Mesendoderm (in vitro differentiated cells): Measurements from ENCODE around the gene COA5.

Experiments used
- DNase-seq: peaks from one replicate; pipeline ENCODE4 v3.0.0; 2013
- H2AK5ac ChIP-seq: 2 replicates; pipeline ENCODE4 v1.6.1; 2013; ENCODE audit warnings: low read length, inconsistent platforms
- H2BK120ac ChIP-seq: 2 replicates; pipeline ENCODE4 v1.6.1; 2013; ENCODE audit warnings: low read depth, mild to moderate bottlenecking, low read length, moderate library complexity, mixed read lengths
- H2BK15ac ChIP-seq: replicated peaks from 2 replicates; pipeline ENCODE4 v1.6.1; 2013; ENCODE audit warnings: low read depth, mild to moderate bottlenecking, moderate library complexity
- H2BK5ac ChIP-seq: 2 replicates; pipeline ENCODE4 v1.6.1; 2013; ENCODE audit warnings: low read length, inconsistent platforms
- H3K18ac ChIP-seq: 2 replicates; pipeline ENCODE4 v1.6.1; 2013; ENCODE audit warnings: mild to moderate bottlenecking, low read length, mixed read lengths
- H3K23ac ChIP-seq: one replicate; pipeline ENCODE4 v1.6.1; 2013; ENCODE audit warnings: low read length
- H3K27ac ChIP-seq: 2 replicates; pipeline ENCODE4 v1.5.1; 2013; ENCODE audit warnings: low read depth, mild to moderate bottlenecking, inconsistent platforms, low read length, moderate library complexity
- H3K27me3 ChIP-seq: 2 replicates; pipeline ENCODE4 v1.6.1; 2013; ENCODE audit warnings: low read length, control low read depth, mild to moderate bottlenecking, inconsistent platforms; ENCODE audit not compliant: insufficient read depth, poor library complexity
- H3K36me3 ChIP-seq: 2 replicates; pipeline ENCODE4 v1.6.1; 2013; ENCODE audit warnings: low read length, inconsistent platforms; ENCODE audit not compliant: control insufficient read depth, insufficient read depth
- H3K4ac ChIP-seq: one replicate; pipeline ENCODE4 v1.6.1; 2013; ENCODE audit warnings: low read depth, mild to moderate bottlenecking, low read length, moderate library complexity
- H3K4me1 ChIP-seq: 2 replicates; pipeline ENCODE4 v1.6.1; 2013; ENCODE audit warnings: low read depth, low read length, inconsistent platforms; ENCODE audit not compliant: control insufficient read depth
- H3K4me2 ChIP-seq: 2 replicates; pipeline ENCODE4 v1.6.1; 2013; ENCODE audit warnings: low read length
- H3K4me3 ChIP-seq: 2 replicates; pipeline ENCODE4 v1.5.1; 2013; ENCODE audit warnings: mild to moderate bottlenecking, low read length
- H3K56ac ChIP-seq: one replicate; pipeline ENCODE4 v1.6.1; 2013; ENCODE audit warnings: low read length
- H3K79me1 ChIP-seq: 2 replicates; pipeline ENCODE4 v1.6.1; 2013; ENCODE audit warnings: low read length, inconsistent platforms
- H3K79me2 ChIP-seq: 2 replicates; pipeline ENCODE4 v1.6.1; 2013; ENCODE audit warnings: mild to moderate bottlenecking, low read length; ENCODE audit not compliant: control insufficient read depth, insufficient read depth
- H3K9ac ChIP-seq: 2 replicates; pipeline ENCODE4 v1.6.1; 2013; ENCODE audit warnings: low read length, inconsistent platforms
- H4K5ac ChIP-seq: one replicate; pipeline ENCODE4 v1.6.1; 2013; ENCODE audit warnings: low read length
- H4K8ac ChIP-seq: one replicate; pipeline ENCODE4 v1.6.1; 2013; ENCODE audit warnings: low read depth, mild to moderate bottlenecking, control low read depth, low read length, moderate library complexity
- WGBS: extraction: QIAGEN DNeasy Blood & Tissue Kit; methylation state at CpG from one replicate; pipeline ENCODE4 v1.1.7; 2013; ENCODE audit warnings: low lambda C conversion rate, missing lambda C conversion rate; ENCODE audit not compliant: insufficient coverage; ENCODE audit errors: extremely low coverage; 5-methylcytosine and 5-hydroxymethylcytosine counted together

The COA5 gene

DNA sequence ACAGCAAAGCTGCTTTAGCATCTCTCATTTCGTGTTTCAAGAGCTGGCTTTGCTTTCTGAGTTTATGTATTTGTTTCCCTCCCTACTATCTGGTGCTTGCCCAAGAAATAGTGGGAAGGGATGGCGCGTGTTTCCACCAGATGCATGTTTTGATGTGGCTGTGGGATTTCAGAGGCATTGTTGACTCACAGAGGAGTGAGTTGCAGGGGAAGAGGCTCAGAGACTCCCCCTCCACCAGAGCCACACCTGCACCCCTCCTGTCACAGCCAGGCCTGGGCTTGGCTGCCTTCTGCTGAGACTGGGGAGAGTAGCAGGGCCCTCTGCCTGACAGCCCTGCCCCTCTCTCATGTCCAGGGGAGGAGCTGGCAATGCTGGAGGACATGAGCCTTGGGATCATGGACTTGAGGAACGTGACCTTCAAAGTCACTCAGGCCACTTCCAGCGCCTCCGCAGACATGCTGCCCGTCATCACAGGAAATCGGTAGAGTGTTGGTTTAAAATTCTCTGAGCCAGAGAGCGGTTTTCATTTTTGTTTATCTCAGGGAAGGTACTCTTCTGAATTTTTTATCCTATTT, 42.9 kb downstream of the COA5 start:
- Histone ChIP-seq H3K27me3 (no peaks in the 10 kb centered on the region), H4K8ac (no peak overlapping the region), H3K27ac (no peak overlapping the region), H3K18ac (no peak overlapping the region), H3K4me3 (no peak overlapping the region), H2BK5ac (no peak overlapping the region), H4K5ac (no peak overlapping the region), H3K36me3 (peaks cover 15% of the 10 kb centered on the region), H3K79me1 (no peaks in the 10 kb centered on the region), H3K56ac (no peak overlapping the region), H2AK5ac (no peak overlapping the region), H3K9ac (no peak overlapping the region), H2BK120ac (no peak overlapping the region), H3K79me2 (no peaks in the 10 kb centered on the region), H3K23ac (no peak overlapping the region), H3K4me2 (no peak overlapping the region), H3K4ac (no peak overlapping the region), H2BK15ac (no peak overlapping the region), H3K4me1 (no peaks in the 10 kb centered on the region)
- DNase-seq = no peak
- no CpG with 5 or more reads among the region's 9 CpGs for WGBS

DNA sequence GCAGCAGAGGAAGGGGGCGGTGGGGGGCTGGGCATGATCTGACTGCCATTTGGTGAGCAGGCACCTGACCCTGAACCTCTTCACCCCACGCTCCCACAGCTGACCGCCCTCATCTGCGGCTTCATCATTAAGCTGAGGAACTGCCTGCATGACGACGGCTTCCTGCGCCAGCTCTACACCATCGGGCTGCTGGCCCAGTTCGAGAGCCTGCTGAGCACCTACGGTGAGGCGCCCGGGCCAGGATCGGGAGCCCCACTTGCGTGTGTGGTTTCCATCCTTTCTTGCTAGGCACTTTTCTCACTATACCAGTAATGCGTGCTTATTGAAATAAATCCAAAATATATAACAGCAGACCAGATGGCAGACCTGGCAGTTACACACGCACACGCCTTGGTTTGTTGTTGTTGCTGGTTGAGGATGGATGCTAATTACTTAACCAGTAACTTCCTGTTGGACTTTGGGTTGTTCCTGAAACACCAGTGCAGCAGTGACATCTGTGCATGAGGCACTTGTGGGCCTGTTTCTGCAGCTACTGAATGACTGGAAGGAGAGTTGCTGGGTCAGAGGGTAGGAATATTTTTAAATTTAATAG, 43.7 kb downstream of the COA5 start:
- Histone ChIP-seq H3K18ac (no peak overlapping the region), H3K79me2 (no peaks in the 10 kb centered on the region), H2BK120ac (no peak overlapping the region), H3K79me1 (no peaks in the 10 kb centered on the region), H3K27ac (no peak overlapping the region), H2AK5ac (no peak overlapping the region), H3K9ac (no peak overlapping the region), H2BK15ac (no peak overlapping the region), H3K56ac (no peak overlapping the region), H2BK5ac (no peak overlapping the region), H3K4me2 (no peak overlapping the region), H4K8ac (no peak overlapping the region), H3K4me1 (no peaks in the 10 kb centered on the region), H3K4me3 (no peak overlapping the region), H3K4ac (no peak overlapping the region), H4K5ac (no peak overlapping the region), H3K27me3 (no peaks in the 10 kb centered on the region), H3K23ac (no peak overlapping the region), H3K36me3 (peaks cover 11% of the 10 kb centered on the region)
- DNase-seq = no peak
- no CpG with 5 or more reads among the region's 17 CpGs for WGBS

DNA sequence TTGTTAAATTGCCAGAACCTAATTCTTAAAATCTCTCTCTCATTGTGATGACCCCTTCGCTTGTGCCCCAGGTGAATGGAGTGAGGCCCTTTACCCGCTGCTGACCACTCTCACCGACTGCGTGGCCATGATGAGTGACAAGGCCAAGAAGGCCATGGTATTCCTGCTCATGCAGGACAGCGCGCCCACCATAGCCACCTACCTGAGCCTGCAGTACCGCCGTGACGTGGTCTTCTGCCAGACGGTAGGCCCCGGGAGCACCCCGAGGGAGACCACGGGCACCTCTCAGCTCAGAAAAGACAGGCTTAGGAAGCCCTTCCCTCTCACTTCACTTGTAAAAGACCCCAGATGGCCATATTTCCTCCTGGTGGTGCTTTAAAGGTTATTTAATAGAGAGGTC, 44.9 kb downstream of the COA5 start:
- H3K4ac ChIP-seq = no peak overlapping the region
- no peak overlapping the region for H3K18ac ChIP-seq
- H3K36me3 ChIP-seq = peaks cover 6% of the 10 kb centered on the region
- H2BK15ac ChIP-seq = no peak overlapping the region
- H3K4me1 ChIP-seq = no peaks in the 10 kb centered on the region
- no peak overlapping the region for H3K56ac ChIP-seq
- H4K5ac ChIP-seq = no peak overlapping the region
- no peaks in the 10 kb centered on the region for H3K27me3 ChIP-seq
- H3K4me2 ChIP-seq = no peak overlapping the region
- no peak overlapping the region for H2AK5ac ChIP-seq
- no peak overlapping the region for H2BK5ac ChIP-seq
- H4K8ac ChIP-seq = no peak overlapping the region
- no peak overlapping the region for H3K23ac ChIP-seq
- WGBS = no CpG with 5 or more reads among the region's 13 CpGs
- DNase-seq = no peak
- H3K79me1 ChIP-seq = no peaks in the 10 kb centered on the region
- no peak overlapping the region for H2BK120ac ChIP-seq
- no peak overlapping the region for H3K27ac ChIP-seq
- H3K79me2 ChIP-seq = no peaks in the 10 kb centered on the region
- no peak overlapping the region for H3K9ac ChIP-seq
- no peak overlapping the region for H3K4me3 ChIP-seq

- Histone ChIP-seq H3K4me3 (no peak overlapping the region), H3K4me1 (no peaks in the 10 kb centered on the region), H4K8ac (no peak overlapping the region), H2AK5ac (no peak overlapping the region), H3K79me1 (no peaks in the 10 kb centered on the region), H3K4ac (no peak overlapping the region), H3K79me2 (no peaks in the 10 kb centered on the region), H3K27me3 (no peaks in the 10 kb centered on the region), H3K18ac (no peak overlapping the region), H3K4me2 (no peak overlapping the region), H3K56ac (no peak overlapping the region), H3K23ac (no peak overlapping the region), H4K5ac (no peak overlapping the region), H3K9ac (no peak overlapping the region), H2BK15ac (no peak overlapping the region), H3K36me3 (peaks cover 9% of the 10 kb centered on the region), H2BK120ac (no peak overlapping the region), H2BK5ac (no peak overlapping the region), H3K27ac (no peak overlapping the region)
- no CpG with 5 or more reads among the region's 13 CpGs for WGBS
- DNase-seq = no peak
Measured at GRCh38 chr2:98561902-98562695, 46.2 kb downstream of the COA5 start.

DNA sequence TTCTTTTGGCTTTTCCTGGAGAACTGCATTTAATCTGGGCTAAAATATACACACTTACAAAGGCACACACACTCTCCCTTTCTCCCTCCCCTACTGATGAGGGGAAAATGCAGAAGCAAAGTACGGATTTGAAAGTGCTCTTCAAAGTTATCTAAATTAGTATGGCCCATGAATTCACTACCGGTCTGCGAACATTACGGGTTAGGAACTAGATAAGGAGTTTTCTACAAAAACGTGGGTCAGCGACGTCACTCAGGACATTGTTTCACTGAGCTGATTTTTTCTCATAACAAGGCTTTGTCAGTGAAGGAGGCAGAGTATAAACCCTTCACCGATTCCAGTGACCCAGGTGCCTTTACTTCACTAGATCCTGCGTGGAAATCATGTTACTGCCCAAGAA, 47.3 kb downstream of the COA5 start:
- H3K9ac ChIP-seq = no peak overlapping the region
- H3K56ac ChIP-seq = no peak overlapping the region
- H4K5ac ChIP-seq = no peak overlapping the region
- no peak overlapping the region for H3K4me3 ChIP-seq
- H2AK5ac ChIP-seq = no peak overlapping the region
- no peaks in the 10 kb centered on the region for H3K79me1 ChIP-seq
- peaks cover 11% of the 10 kb centered on the region for H3K36me3 ChIP-seq
- no peak overlapping the region for H3K18ac ChIP-seq
- H4K8ac ChIP-seq = no peak overlapping the region
- H3K27me3 ChIP-seq = no peaks in the 10 kb centered on the region
- H3K4me2 ChIP-seq = no peak overlapping the region
- H3K4me1 ChIP-seq = no peaks in the 10 kb centered on the region
- no peak for DNase-seq
- no peak overlapping the region for H2BK15ac ChIP-seq
- no peak overlapping the region for H3K4ac ChIP-seq
- no peaks in the 10 kb centered on the region for H3K79me2 ChIP-seq
- H3K23ac ChIP-seq = no peak overlapping the region
- H3K27ac ChIP-seq = no peak overlapping the region
- WGBS = no CpG with 5 or more reads among the region's 9 CpGs
- H2BK120ac ChIP-seq = no peak overlapping the region
- H2BK5ac ChIP-seq = no peak overlapping the region
